Natural killer cell treated with Interleukin-12 subunit alpha and Interleukin-12 subunit beta and Interleukin-15 and Interleukin-18, amount 100 ng/mL, for 72 hours (primary cell): Measurements from ENCODE around the gene TEAD1. TPM values are rescaled to one million over a fixed set of nuclear protein-coding genes. Genes with fewer than 3 reads are reported as not detected.

Experiments used
- ATAC-seq, 2 donors: fragments of 150-1000 bp; cut with Tn5 transposase in 1 of 2; sonication (Bioruptor Pico), chemical (Tn5 transposase) in 1 of 2; 2 replicates each; pipeline ENCODE4 v1.10.0; 2021
- DNase-seq: peaks from one replicate; pipeline ENCODE4 v3.0.0; 2022; ENCODE audit warnings: low spot score
- H3K27ac Mint-ChIP-seq, 2 donors: 1 replicate in 1 of 2; 2 replicates in 1 of 2; pipeline ENCODE4 v1.8.0; 2022; ENCODE audit warnings: mixed read lengths in 2 of 2, mild to moderate bottlenecking in 1 of 2, moderate library complexity in 1 of 2
- H3K27me3 Mint-ChIP-seq, 2 donors: 1 replicate in 1 of 2; 2 replicates in 1 of 2; pipeline ENCODE4 v1.8.0; 2022; ENCODE audit warnings: mixed read lengths in 2 of 2
- H3K36me3 Mint-ChIP-seq: one replicate; pipeline ENCODE4 v1.8.0; 2022; ENCODE audit warnings: mixed read lengths
- H3K4me1 Mint-ChIP-seq, 2 donors: 1 replicate in 1 of 2; 2 replicates in 1 of 2; pipeline ENCODE4 v1.8.0; 2022; ENCODE audit warnings: low read depth in 2 of 2, mixed read lengths in 2 of 2, mild to moderate bottlenecking in 1 of 2
- H3K4me3 Mint-ChIP-seq: one replicate; pipeline ENCODE4 v1.8.0; 2022; ENCODE audit warnings: mixed read lengths
- H3K9me3 Mint-ChIP-seq: 2 replicates; pipeline ENCODE4 v1.8.0; 2022; ENCODE audit warnings: mixed read lengths
- total RNA-seq, 2 donors: library from RNA; stranded (reverse); gene quantifications; one replicate each; pipeline ENCODE4 v1.2.3, GENCODE V29; 2022

Gene TEAD1
- total RNA-seq, 2 donors from 2014 or later = 0.06 TPM; not detected in 1

GRCh38 chr11:12642806-12643428 is 31.3 kb upstream of the TEAD1 start:
- ATAC-seq (no peak), DNase-seq (no peak)
- Mint-ChIP-seq H3K36me3 (no peaks in the 10 kb centered on the region), H3K4me1 (peaks cover 0 to 2% of the 10 kb centered on the region in 2 donors), H3K27ac (no peak overlapping the region), H3K4me3 (no peak overlapping the region), H3K9me3 (no peaks in the 10 kb centered on the region), H3K27me3 (peaks cover 6 to 15% of the 10 kb centered on the region in 2 donors)

- no peak for ATAC-seq
- Mint-ChIP-seq H3K27me3 (peaks cover 6 to 9% of the 10 kb centered on the region in 2 donors), H3K9me3 (no peaks in the 10 kb centered on the region)
Observed at GRCh38 chr11:12646478-12646877, 27.7 kb upstream of the TEAD1 start.

DNA sequence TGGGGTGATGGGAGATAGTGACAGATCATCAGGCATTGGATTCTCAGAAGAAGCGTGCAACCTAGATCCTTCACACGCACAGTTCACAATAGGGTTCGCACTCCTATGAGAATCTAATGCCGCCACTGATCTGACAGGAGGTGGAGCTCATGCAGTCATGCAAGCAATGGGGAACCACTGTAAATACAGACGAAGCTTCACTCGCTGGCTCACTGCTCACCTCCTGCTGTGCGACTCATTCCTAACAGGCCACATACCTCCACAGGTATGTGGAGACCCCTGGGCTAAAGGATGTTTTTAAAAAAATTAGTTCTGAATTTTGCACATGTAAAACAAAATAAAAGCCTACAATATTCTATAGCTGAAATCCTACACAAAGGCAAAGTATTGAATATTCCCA is 20.5 kb upstream of the TEAD1 start:
- DNase-seq (no peak), ATAC-seq (no peak)
- H3K27ac Mint-ChIP-seq = no peak overlapping the region
- no peaks in the 10 kb centered on the region for H3K36me3 Mint-ChIP-seq
- H3K4me3 Mint-ChIP-seq = no peak overlapping the region
- no peaks in the 10 kb centered on the region for H3K9me3 Mint-ChIP-seq
- no peaks in the 10 kb centered on the region for H3K4me1 Mint-ChIP-seq
- H3K27me3 Mint-ChIP-seq = peaks cover 2 to 7% of the 10 kb centered on the region in 2 donors

More at GRCh38 chr11:12646478-12646877, 27.7 kb upstream of the TEAD1 start:
- no peak overlapping the region for H3K27ac Mint-ChIP-seq
- H3K4me3 Mint-ChIP-seq = no peak overlapping the region
- H3K36me3 Mint-ChIP-seq = no peaks in the 10 kb centered on the region
- DNase-seq = no peak
- H3K4me1 Mint-ChIP-seq = no peaks in the 10 kb centered on the region

GRCh38 chr11:12655842-12656241 is 18.4 kb upstream of the TEAD1 start:
- Mint-ChIP-seq H3K4me1 (no peaks in the 10 kb centered on the region), H3K27me3 (peaks cover 9 to 28% of the 10 kb centered on the region in 2 donors), H3K27ac (no peak overlapping the region), H3K9me3 (no peaks in the 10 kb centered on the region), H3K4me3 (no peak overlapping the region), H3K36me3 (no peaks in the 10 kb centered on the region)
- ATAC-seq = no peak
- DNase-seq = no peak

DNA sequence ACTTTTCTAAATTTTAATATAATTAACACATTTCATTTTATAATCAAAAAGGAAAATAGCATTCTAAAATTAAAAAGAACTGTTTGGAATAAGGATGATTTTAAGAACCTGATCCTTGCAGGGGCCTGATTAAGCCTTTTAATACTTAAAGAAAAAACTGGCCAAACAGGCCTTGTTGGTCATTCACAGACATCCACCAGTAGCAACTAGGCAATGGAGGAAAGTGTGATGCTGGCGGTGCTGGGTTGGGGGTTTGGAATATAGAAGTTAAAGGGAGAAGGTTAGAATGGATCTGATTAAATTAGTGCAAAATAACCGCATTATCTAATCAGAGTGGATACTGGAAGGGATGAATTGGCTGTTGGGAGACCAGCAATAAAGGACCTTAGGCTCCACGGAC is 16.9 kb upstream of the TEAD1 start:
- no peak overlapping the region for H3K4me3 Mint-ChIP-seq
- no peaks in the 10 kb centered on the region for H3K9me3 Mint-ChIP-seq
- peaks cover 16 to 33% of the 10 kb centered on the region in 2 donors for H3K27me3 Mint-ChIP-seq
- H3K36me3 Mint-ChIP-seq = no peaks in the 10 kb centered on the region
- no peak for ATAC-seq
- H3K4me1 Mint-ChIP-seq = no peaks in the 10 kb centered on the region
- H3K27ac Mint-ChIP-seq = no peak overlapping the region
- no peak for DNase-seq

DNA sequence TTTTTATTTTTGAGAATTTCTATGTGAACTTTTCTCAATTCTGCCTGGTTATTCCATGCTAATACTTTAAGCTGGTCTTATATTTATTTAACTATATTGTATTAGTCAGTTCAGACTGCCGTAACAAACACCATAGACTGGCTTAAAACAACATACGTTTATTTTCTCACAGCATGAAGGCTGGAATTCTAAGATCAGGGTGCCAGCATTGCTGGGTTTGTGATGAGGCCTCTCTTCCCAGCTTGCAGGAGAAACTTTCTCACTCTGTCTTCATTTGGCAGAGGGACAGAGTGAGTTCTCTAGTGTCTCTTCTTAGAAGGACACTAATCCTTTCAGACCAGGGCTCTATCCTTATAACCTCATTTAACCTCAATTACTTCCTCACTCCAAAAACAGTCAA is 16.2 kb upstream of the TEAD1 start:
- no peaks in the 10 kb centered on the region for H3K4me1 Mint-ChIP-seq
- H3K27ac Mint-ChIP-seq = no peak overlapping the region
- H3K9me3 Mint-ChIP-seq = no peaks in the 10 kb centered on the region

GRCh38 chr11:12662101-12662689 is 12.0 kb upstream of the TEAD1 start:
- H3K36me3 Mint-ChIP-seq = no peaks in the 10 kb centered on the region
- no peaks in the 10 kb centered on the region for H3K4me1 Mint-ChIP-seq
- ATAC-seq = no peak
- DNase-seq = no peak
- peaks cover 30 to 56% of the 10 kb centered on the region in 2 donors for H3K27me3 Mint-ChIP-seq
- H3K4me3 Mint-ChIP-seq = no peak overlapping the region
- H3K9me3 Mint-ChIP-seq = no peaks in the 10 kb centered on the region
- H3K27ac Mint-ChIP-seq = no peak overlapping the region

More for the DNA sequence above, 16.2 kb upstream of the TEAD1 start:
- Mint-ChIP-seq H3K36me3 (no peaks in the 10 kb centered on the region), H3K4me3 (no peak overlapping the region), H3K27me3 (peaks cover 16 to 33% of the 10 kb centered on the region in 2 donors)
- DNase-seq = no peak
- no peak for ATAC-seq

GRCh38 chr11:12664385-12664784 is 9.8 kb upstream of the TEAD1 start:
- Mint-ChIP-seq H3K36me3 (peaks cover 5% of the 10 kb centered on the region), H3K4me1 (no peaks in the 10 kb centered on the region), H3K9me3 (peaks cover 4% of the 10 kb centered on the region), H3K27ac (no peak overlapping the region), H3K4me3 (no peak overlapping the region), H3K27me3 (peaks cover 40 to 64% of the 10 kb centered on the region in 2 donors)
- ATAC-seq = no peak
- DNase-seq = no peak

GRCh38 chr11:12666915-12667314 is 7.3 kb upstream of the TEAD1 start:
- H3K27me3 Mint-ChIP-seq = peaks cover 36 to 55% of the 10 kb centered on the region in 2 donors

GRCh38 chr11:12667646-12668045 is 6.6 kb upstream of the TEAD1 start:
- no peak for DNase-seq
- peaks cover 40 to 62% of the 10 kb centered on the region in 2 donors for H3K27me3 Mint-ChIP-seq
- H3K36me3 Mint-ChIP-seq = peaks cover 9% of the 10 kb centered on the region
- H3K4me3 Mint-ChIP-seq = no peak overlapping the region
- no peaks in the 10 kb centered on the region for H3K4me1 Mint-ChIP-seq
- peaks cover 6% of the 10 kb centered on the region for H3K9me3 Mint-ChIP-seq
- no peak overlapping the region for H3K27ac Mint-ChIP-seq
- no peak for ATAC-seq

More at GRCh38 chr11:12666915-12667314, 7.3 kb upstream of the TEAD1 start:
- Mint-ChIP-seq H3K4me1 (no peaks in the 10 kb centered on the region), H3K4me3 (no peak overlapping the region), H3K36me3 (peaks cover 5% of the 10 kb centered on the region), H3K9me3 (peaks cover 6% of the 10 kb centered on the region), H3K27ac (no peak overlapping the region)
- ATAC-seq (no peak), DNase-seq (no peak)

DNA sequence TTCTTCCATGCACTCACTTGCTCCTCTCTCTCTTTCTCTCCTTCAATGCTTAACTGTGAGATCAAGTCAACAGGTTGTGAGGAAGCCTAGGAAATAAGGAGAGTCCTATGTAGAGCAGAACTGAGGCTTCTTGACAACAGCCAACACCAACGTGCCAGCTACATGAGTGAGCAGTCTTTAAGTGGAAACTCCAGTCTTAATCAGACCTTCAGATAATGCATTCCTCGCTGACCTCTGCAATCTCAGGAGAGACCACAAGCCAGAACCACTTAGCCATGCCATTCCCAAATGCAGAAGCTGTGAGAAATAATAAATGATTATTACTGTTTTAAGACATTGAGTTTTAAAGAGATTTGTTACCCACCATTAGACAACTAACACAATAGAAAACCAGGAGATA is 6.1 kb upstream of the TEAD1 start:
- ATAC-seq (no peak), DNase-seq (no peak)
- Mint-ChIP-seq H3K9me3 (peaks cover 6% of the 10 kb centered on the region), H3K4me1 (no peaks in the 10 kb centered on the region), H3K36me3 (peaks cover 9% of the 10 kb centered on the region), H3K27me3 (peaks cover 40 to 64% of the 10 kb centered on the region in 2 donors), H3K4me3 (no peak overlapping the region), H3K27ac (no peak overlapping the region)

DNA sequence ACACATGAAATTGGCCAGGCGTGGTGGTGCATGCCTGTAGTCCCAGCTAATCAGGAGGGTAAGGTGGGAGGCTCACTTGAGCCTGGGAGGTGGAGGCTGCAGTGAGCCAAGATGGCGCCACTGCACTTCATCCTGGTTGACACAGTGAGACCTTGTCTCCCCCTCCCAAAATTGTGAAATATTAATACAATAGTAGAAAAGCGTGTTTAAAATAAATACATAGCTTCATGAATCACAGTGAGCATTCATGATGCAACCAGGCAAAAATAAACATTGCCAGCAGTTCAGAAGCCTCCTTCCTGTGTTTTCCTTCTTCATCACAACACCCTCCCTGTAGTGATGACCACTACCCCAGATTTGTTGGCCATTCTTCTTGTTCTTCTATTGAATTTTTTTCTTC is 4.3 kb upstream of the TEAD1 start:
- Mint-ChIP-seq H3K9me3 (peaks cover 6% of the 10 kb centered on the region), H3K27me3 (peaks cover 32 to 59% of the 10 kb centered on the region in 2 donors), H3K36me3 (peaks cover 9% of the 10 kb centered on the region), H3K4me1 (peaks cover 5% of the 10 kb centered on the region in 2 donors), H3K4me3 (no peak overlapping the region), H3K27ac (no peak overlapping the region)
- ATAC-seq (no peak), DNase-seq (no peak)

DNA sequence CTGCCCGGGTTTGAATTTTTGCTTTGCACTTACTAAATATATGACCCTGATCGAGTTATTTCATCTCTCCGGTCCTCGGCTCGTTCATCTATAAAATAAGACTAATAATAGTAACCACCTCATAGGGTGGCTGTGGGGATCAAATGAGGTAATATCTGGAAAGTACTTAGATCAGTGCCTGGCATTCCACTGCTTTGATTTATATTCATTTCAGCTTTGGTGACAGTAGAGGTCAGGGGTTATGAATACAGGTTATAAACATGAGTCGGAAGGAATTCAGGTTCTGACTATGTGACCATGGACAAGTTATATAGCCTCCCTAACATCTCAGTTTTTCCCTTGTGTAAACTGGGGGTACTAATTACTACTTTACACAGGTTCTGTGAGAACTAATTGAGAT is 2.9 kb upstream of the TEAD1 start:
- Mint-ChIP-seq H3K27ac (no peak overlapping the region), H3K4me3 (no peak overlapping the region), H3K27me3 (peaks cover 34 to 59% of the 10 kb centered on the region in 2 donors), H3K36me3 (peaks cover 9% of the 10 kb centered on the region), H3K9me3 (peaks cover 6% of the 10 kb centered on the region), H3K4me1 (peaks cover 5% of the 10 kb centered on the region in 2 donors)
- DNase-seq = no peak
- ATAC-seq = no peak

GRCh38 chr11:12673601-12673923 is 659 bp upstream of the TEAD1 start:
- peaks cover 36 to 66% of the 10 kb centered on the region in 2 donors for H3K27me3 Mint-ChIP-seq
- peaks cover 9% of the 10 kb centered on the region for H3K36me3 Mint-ChIP-seq
- H3K4me3 Mint-ChIP-seq = peak overlapping the region; percentile 78
- H3K4me1 Mint-ChIP-seq = peaks cover 5% of the 10 kb centered on the region in 2 donors
- no peak for DNase-seq
- H3K27ac Mint-ChIP-seq = no peak overlapping the region
- H3K9me3 Mint-ChIP-seq = peaks cover 6% of the 10 kb centered on the region
- ATAC-seq = no peak
